H1 (cell line): ENCODE data around the gene MUC4. TPM values are rescaled to one million over a fixed set of nuclear protein-coding genes. Genes with fewer than 3 reads are reported as not detected.

ENCODE experiments used
- CTCF ChIA-PET: fragments of 300-600 bp; sonication (Branson Sonifier 250); formaldehyde crosslinking; loops from one replicate; lab custom pipeline; 2021; ENCODE audit not compliant: partially characterized antibody; lab: Charles Lee
- POLR2A ChIA-PET: fragments of 300-600 bp; sonication (Branson Sonifier 250); formaldehyde crosslinking; loops from one replicate; lab custom pipeline; 2021; ENCODE audit warnings: inconsistent platforms; ENCODE audit not compliant: partially characterized antibody; lab: Charles Lee
- DNase-seq, 2 experiments: peaks; one replicate each; pipeline versions ENCODE4 v3.0.0 to v3.0.0-alpha.2; 2010 to 2022; ENCODE audit warnings: low spot score in 2 of 2, low read depth in 1 of 2, mixed read lengths in 1 of 2
- FAIRE-seq: peaks from 2 replicates; lab custom pipeline; 2011; peaks lifted over from hg19 to GRCh38; lab: Jason Lieb, UNC
- H2AFZ ChIP-seq: 2 replicates; pipeline ENCODE4 v1.8.1; 2012; ENCODE audit warnings: low read length, inconsistent platforms
- H2AK5ac ChIP-seq: 2 replicates; pipeline ENCODE4 v1.6.1; 2013; ENCODE audit warnings: low read depth, low read length
- H2BK120ac ChIP-seq: replicated peaks from 2 replicates; pipeline ENCODE3; 2013; ENCODE audit warnings: low read depth, low read length, inconsistent platforms
- H2BK12ac ChIP-seq: 2 replicates; pipeline ENCODE4 v1.6.1; 2013; ENCODE audit warnings: low read depth, low read length
- H2BK15ac ChIP-seq: 2 replicates; pipeline ENCODE4 v1.6.1; 2013; ENCODE audit warnings: low read length
- H2BK20ac ChIP-seq: 2 replicates; pipeline ENCODE4 v1.6.1; 2013; ENCODE audit warnings: low read length
- H2BK5ac ChIP-seq: 2 replicates; pipeline ENCODE4 v1.6.1; 2013; ENCODE audit warnings: low read depth, low read length
- H3K14ac ChIP-seq: 2 replicates; pipeline ENCODE4 v1.6.1; 2013; ENCODE audit warnings: inconsistent platforms; ENCODE audit not compliant: insufficient read length
- H3K18ac ChIP-seq: 2 replicates; pipeline ENCODE4 v1.6.1; 2013; ENCODE audit warnings: low read length; ENCODE audit errors: extremely low read depth
- H3K23ac ChIP-seq: 2 replicates; pipeline ENCODE4 v1.6.1; 2013; ENCODE audit warnings: inconsistent platforms; ENCODE audit not compliant: insufficient read length
- H3K23me2 ChIP-seq: 2 replicates; pipeline ENCODE4 v1.6.1; 2013; ENCODE audit warnings: low read depth, low read length
- H3K27ac ChIP-seq: 2 replicates; pipeline ENCODE4 v1.6.1; 2011; ENCODE audit warnings: low read depth, low read length, inconsistent platforms
- H3K27me3 ChIP-seq, 4 experiments: replicated peaks in 1 of 4; 1 replicate in 1 of 4; 2 replicates in 3 of 4; pipeline versions ENCODE4 v1.6.1 to v1.8.1; 2011 to 2013; ENCODE audit warnings: low read length in 3 of 4, mild to moderate bottlenecking in 3 of 4, inconsistent platforms in 2 of 4, mixed read lengths in 2 of 4, moderate library complexity in 1 of 4; ENCODE audit not compliant: control insufficient read depth in 3 of 4, insufficient read depth in 3 of 4; ENCODE audit errors: extremely low read depth in 1 of 4
- H3K36me3 ChIP-seq, 4 experiments: 2 replicates each; pipeline versions ENCODE4 v1.6.1 to v1.8.1; 2011 to 2013; ENCODE audit warnings: mild to moderate bottlenecking in 4 of 4, low read length in 3 of 4, moderate library complexity in 2 of 4, control low read depth in 1 of 4, inconsistent platforms in 1 of 4; ENCODE audit not compliant: insufficient read depth in 4 of 4, control insufficient read depth in 2 of 4
- H3K4ac ChIP-seq: replicated peaks from 2 replicates; pipeline ENCODE3; 2013; ENCODE audit warnings: low read length, low read depth, mixed read lengths, inconsistent platforms; ENCODE audit not compliant: insufficient read length
- H3K4me1 ChIP-seq, 4 experiments: replicated peaks in 1 of 4; 1 replicate in 1 of 4; 2 replicates in 3 of 4; pipeline versions ENCODE4 v1.6.1 to v1.8.1; 2011 to 2013; ENCODE audit warnings: low read length in 3 of 4, inconsistent platforms in 2 of 4, mixed read lengths in 1 of 4; ENCODE audit not compliant: insufficient read depth in 4 of 4, control insufficient read depth in 3 of 4
- H3K4me2 ChIP-seq, 2 experiments: 2 replicates each; pipeline versions ENCODE4 v1.6.1 to v1.8.1; 2011 to 2013; ENCODE audit warnings: low read depth in 2 of 2, low read length in 2 of 2, control low read depth in 1 of 2, inconsistent platforms in 1 of 2, mild to moderate bottlenecking in 1 of 2; ENCODE audit not compliant: insufficient read depth in 1 of 2
- H3K4me3 ChIP-seq, 4 experiments: fragments of 200-600, 300-600 bp in 1 of 4; sonication (generic), shearing (Covaris generic), sonication (Bioruptor Twin) in 1 of 4; 2 replicates each; pipeline versions ENCODE4 v1.5.1 to v1.8.1; 2011 to 2016; ENCODE audit warnings: low read length in 4 of 4, low read depth in 3 of 4, control low read depth in 2 of 4, inconsistent platforms in 2 of 4, mild to moderate bottlenecking in 2 of 4, mixed read lengths in 1 of 4, moderate library complexity in 1 of 4; ENCODE audit not compliant: insufficient read depth in 2 of 4; ENCODE audit errors: extremely low read depth in 1 of 4
- H3K56ac ChIP-seq: replicated peaks from 2 replicates; pipeline ENCODE3; 2013; ENCODE audit warnings: low read depth, mild to moderate bottlenecking, mixed read lengths, low read length, inconsistent platforms; ENCODE audit not compliant: insufficient read length
- H3K79me1 ChIP-seq: 2 replicates; pipeline ENCODE4 v1.6.1; 2013; ENCODE audit warnings: low read depth, low read length, control low read depth
- H3K79me2 ChIP-seq, 2 experiments: 2 replicates each; pipeline versions ENCODE4 v1.6.1 to v1.8.1; 2012 to 2013; ENCODE audit warnings: low read length in 2 of 2, mild to moderate bottlenecking in 2 of 2, inconsistent platforms in 1 of 2; ENCODE audit not compliant: insufficient read depth in 2 of 2, control insufficient read depth in 1 of 2
- H3K9ac ChIP-seq, 4 experiments: replicated peaks in 1 of 4; 1 replicate in 1 of 4; 2 replicates in 3 of 4; pipeline versions ENCODE4 v1.6.1 to v1.8.1; 2011 to 2013; ENCODE audit warnings: low read depth in 3 of 4, low read length in 3 of 4, control low read depth in 2 of 4, mild to moderate bottlenecking in 2 of 4, moderate library complexity in 2 of 4, inconsistent platforms in 1 of 4; ENCODE audit errors: extremely low read depth in 1 of 4
- H3K9me3 ChIP-seq, 2 experiments: 2 replicates each; pipeline versions ENCODE4 v1.6.1 to v1.8.1; 2012 to 2013; ENCODE audit warnings: mild to moderate bottlenecking in 2 of 2, moderate library complexity in 2 of 2, control low read depth in 1 of 2, inconsistent platforms in 1 of 2, low read depth in 1 of 2, low read length in 1 of 2, mixed read lengths in 1 of 2; ENCODE audit not compliant: insufficient read depth in 2 of 2
- H4K20me1 ChIP-seq, 2 experiments: replicated peaks in 1 of 2; 2 replicates each; pipeline versions ENCODE3 to v1.8.1; 2011 to 2013; ENCODE audit warnings: inconsistent platforms in 2 of 2, low read length in 2 of 2, mild to moderate bottlenecking in 1 of 2; ENCODE audit not compliant: insufficient read depth in 2 of 2, control insufficient read depth in 1 of 2
- H4K5ac ChIP-seq: 2 replicates; pipeline ENCODE4 v1.6.1; 2013; ENCODE audit warnings: low read length, low read depth, mixed read lengths, inconsistent platforms; ENCODE audit not compliant: insufficient read length
- H4K8ac ChIP-seq: 2 replicates; pipeline ENCODE4 v1.8.0; 2013; ENCODE audit warnings: mild to moderate bottlenecking, moderate library complexity, low read length, inconsistent platforms; ENCODE audit not compliant: insufficient read depth; ENCODE audit errors: extremely low read depth
- H4K91ac ChIP-seq: replicated peaks from 2 replicates; pipeline ENCODE3; 2013; ENCODE audit warnings: low read length, mixed read lengths, inconsistent platforms; ENCODE audit not compliant: insufficient read length
- BCL11A ChIP-seq, 2 experiments: IDR thresholded peaks; one replicate each; pipeline ENCODE4 v1.6.1; 2011; ENCODE audit warnings: low read depth in 2 of 2, low read length in 2 of 2, mild to moderate bottlenecking in 2 of 2
- CBX8 ChIP-seq: fragments of 300-800, 300-1000 bp; sonication (generic); IDR thresholded peaks from 2 replicates; pipeline ENCODE4 v1.7.1; 2016; ENCODE audit warnings: low read depth, low read length, borderline replicate concordance
- GABPA ChIP-seq: IDR thresholded peaks from 2 replicates; pipeline ENCODE4 v1.6.1; 2011; ENCODE audit warnings: mild to moderate bottlenecking, low read length, moderate library complexity, borderline replicate concordance; ENCODE audit not compliant: insufficient read depth
- GTF2F1 ChIP-seq: IDR thresholded peaks from 2 replicates; pipeline ENCODE4 v1.6.1; 2012; ENCODE audit warnings: low read depth, low read length, improper control_type of control experiment, borderline replicate concordance
- HDAC6 ChIP-seq: IDR thresholded peaks from one replicate; pipeline ENCODE4 v1.7.1; 2012; ENCODE audit warnings: low read depth, mild to moderate bottlenecking, inconsistent platforms, low read length, moderate library complexity
- JUN ChIP-seq: IDR thresholded peaks from 2 replicates; pipeline ENCODE4 v1.6.1; 2011; ENCODE audit warnings: low read depth, mild to moderate bottlenecking, improper control_type of control experiment, low read length
- JUND ChIP-seq: IDR thresholded peaks from 2 replicates; pipeline ENCODE4 v1.6.1; 2011; ENCODE audit warnings: mild to moderate bottlenecking, improper control_type of control experiment, low read length
- NANOG ChIP-seq: IDR thresholded peaks from 2 replicates; pipeline ENCODE4 v1.6.1; 2011; ENCODE audit warnings: low read length, low read depth, mild to moderate bottlenecking, inconsistent platforms; ENCODE audit not compliant: insufficient read depth, poor library complexity, severe bottlenecking
- RBBP5 ChIP-seq: IDR thresholded peaks from 2 replicates; pipeline ENCODE4 v1.7.1; 2012; ENCODE audit warnings: low read depth, mild to moderate bottlenecking, inconsistent platforms, low read length, moderate library complexity, borderline replicate concordance
- RNF2 ChIP-seq: fragments of 200-900, 300-1000 bp; sonication (generic); IDR thresholded peaks from 2 replicates; pipeline ENCODE4 v1.7.1; 2016; ENCODE audit warnings: borderline replicate concordance, low read depth, mild to moderate bottlenecking, antibody characterized with exemption, low read length; ENCODE audit not compliant: poor library complexity, severe bottlenecking; ENCODE audit errors: missing control alignments
- YY1 ChIP-seq: IDR thresholded peaks from 2 replicates; pipeline ENCODE4 v1.6.1; 2011; ENCODE audit warnings: low read depth, mild to moderate bottlenecking, low read length
- ZNF274 ChIP-seq: IDR thresholded peaks from 2 replicates; pipeline ENCODE4 v1.7.0; 2012; ENCODE audit warnings: low read length, borderline replicate concordance; ENCODE audit errors: extremely low read depth
- WGBS, 2 experiments: shearing (Covaris generic) in 1 of 2; methylation state at CpG; one replicate each; pipeline versions ENCODE4 v1.1.6 to v1.1.7; 2013 to 2015; ENCODE audit warnings: low lambda C conversion rate in 2 of 2, mixed read lengths in 2 of 2, inconsistent platforms in 1 of 2, low coverage in 1 of 2, missing lambda C conversion rate in 1 of 2; ENCODE audit not compliant: insufficient replicate concordance in 2 of 2, insufficient coverage in 1 of 2, insufficient read length in 1 of 2; ENCODE audit errors: extremely low coverage in 1 of 2, missing lambda C conversion rate in 1 of 2; 5-methylcytosine and 5-hydroxymethylcytosine counted together
- polyA plus RNA-seq, 7 experiments: library from polyadenylated mRNA; depleted of rRNA in 3 of 7; stranded (reverse) in 5 of 7; unstranded in 2 of 7; fragments of >200 nt in 5 of 7; fragments of 200-250 nt in 2 of 7; gene quantifications; 1 replicate in 5 of 7; 2 replicates in 1 of 7; 4 replicates in 1 of 7; pipeline versions ENCODE4 v1.2.1 to v1.2.3, GENCODE V29; 2011 to 2013; ENCODE audit warnings: missing spikeins in 2 of 7, mixed read lengths in 2 of 7
- total RNA-seq: library from RNA; stranded (reverse); fragmentation: NEBNext Ultra II Directional; extraction: Animal tissue kit (Norgen Biotek cat#: 25700); gene quantifications from 2 replicates; pipeline ENCODE4 v1.2.1, GENCODE V29; 2021
- TF ChIP-seq, protein P1 (sequence below): IDR thresholded peaks from 2 replicates; pipeline ENCODE4 v1.6.1; 2012; ENCODE audit warnings: inconsistent platforms

MUC4 gene
- total and polyA plus RNA-seq, 2 of the 8 experiments (the other 6 are each of a cell fraction or from before 2014, with no cell fraction given): 0.89 to 2.0 TPM

DNA sequence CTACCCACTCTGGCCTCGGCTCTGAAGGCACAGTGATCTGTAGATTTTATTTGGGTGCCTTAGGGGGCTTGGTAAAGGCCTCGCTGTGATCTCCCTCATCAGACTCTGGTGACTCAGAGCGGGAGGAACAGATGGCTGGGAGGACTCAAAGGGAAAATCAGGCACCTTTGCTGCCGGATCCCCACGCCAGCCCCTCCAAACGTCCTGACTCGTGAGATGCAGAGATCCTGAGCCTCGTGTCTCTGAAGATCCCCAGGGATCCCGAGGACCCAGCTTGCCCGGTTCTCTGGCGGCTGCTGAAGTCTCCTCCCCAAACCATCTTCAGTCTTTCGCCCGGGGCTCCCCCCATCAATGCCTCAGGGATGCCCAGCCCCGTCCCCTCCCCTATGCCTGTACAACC, 58.1 kb downstream of the MUC4 start:
- no peak for FAIRE-seq
- H4K20me1 ChIP-seq: no peaks in the 10 kb centered on the region
- no peaks in the 10 kb centered on the region for H3K36me3 ChIP-seq
- no peak for DNase-seq
- peaks cover 0 to 4% (median 3%) of the 10 kb centered on the region in 4 experiments; a peak in 6 of 7 replicates for H3K27me3 ChIP-seq
- no peak overlapping the region for H3K4ac ChIP-seq
- H3K9me3 ChIP-seq: no peaks in the 10 kb centered on the region
- no peaks in the 10 kb centered on the region for H3K23me2 ChIP-seq
- 85% methylated on average over 14 of the region's 14 CpGs; no CpG with 5 or more reads in 1 of the 2 experiments for WGBS, 2 experiments
- no peak overlapping the region for H3K56ac ChIP-seq
- no peak overlapping the region for H2BK5ac ChIP-seq
- no peak overlapping the region for H2AK5ac ChIP-seq
- H2BK120ac ChIP-seq: no peak overlapping the region
- no peak overlapping the region for H2AFZ ChIP-seq
- H3K4me2 ChIP-seq: no peak overlapping the region
- no peak overlapping the region for H2BK12ac ChIP-seq
- H3K14ac ChIP-seq: no peak overlapping the region
- H4K8ac ChIP-seq: no peak overlapping the region
- ChIA-PET POLR2A (no interaction called here), CTCF (interaction anchor here (3.8 kb wide), 1 partner anchor 97 kb away, joined by 18 read pairs; no protein-coding TSS in a partner anchor)
- peaks cover 0 to 10% (median 5%) of the 10 kb centered on the region in 4 experiments; a peak in 3 of 7 replicates for H3K4me1 ChIP-seq
- H4K5ac ChIP-seq: no peak overlapping the region
- no peak overlapping the region for H3K9ac ChIP-seq
- H3K27ac ChIP-seq: no peak overlapping the region
- H3K18ac ChIP-seq: no peak overlapping the region
- H3K79me2 ChIP-seq: no peaks in the 10 kb centered on the region
- H3K4me3 ChIP-seq: no peak overlapping the region
- H2BK15ac ChIP-seq: no peak overlapping the region
- H4K91ac ChIP-seq: no peak overlapping the region
- H2BK20ac ChIP-seq: no peak overlapping the region
- no peaks in the 10 kb centered on the region for H3K79me1 ChIP-seq
- no peak overlapping the region for H3K23ac ChIP-seq
- TF ChIP-seq BCL11A (IDR thresholded peaks at IDR 0.05; ENCODE audit: low read depth in 2 of 2, low read length in 2 of 2) (no peak), YY1 (no peak), RNF2 (no peak), GTF2F1 (no peak), RBBP5 (no peak), HDAC6 (no peak), NANOG (no peak), JUN (no peak), JUND (no peak), GABPA (no peak), ZNF274 (no peak), CBX8 (no peak)
- TF ChIP-seq, protein P1, sequence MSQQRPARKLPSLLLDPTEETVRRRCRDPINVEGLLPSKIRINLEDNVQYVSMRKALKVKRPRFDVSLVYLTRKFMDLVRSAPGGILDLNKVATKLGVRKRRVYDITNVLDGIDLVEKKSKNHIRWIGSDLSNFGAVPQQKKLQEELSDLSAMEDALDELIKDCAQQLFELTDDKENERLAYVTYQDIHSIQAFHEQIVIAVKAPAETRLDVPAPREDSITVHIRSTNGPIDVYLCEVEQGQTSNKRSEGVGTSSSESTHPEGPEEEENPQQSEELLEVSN: no peak
